K562 (cell line): ENCODE measurements around the gene SLC44A2. TPM values are rescaled to one million over a fixed set of nuclear protein-coding genes. Genes with fewer than 3 reads are reported as not detected.

Experiments
- ASH1L ChIP-seq: fragments of 450-650 bp; IDR thresholded peaks from 2 replicates; pipeline ENCODE4 v1.6.1; 2018; ENCODE audit warnings: borderline replicate concordance, mild to moderate bottlenecking, low read depth; ENCODE audit not compliant: partially characterized antibody
- GABPA ChIP-seq: fragments of 200-800 bp; sonication (Bioruptor generic); conservative IDR thresholded peaks from 2 replicates; pipeline ENCODE4 v1.6.1; 2016; ENCODE audit warnings: low read depth, missing genetic modification characterization, missing compliant biosample characterization
- MGA ChIP-seq: fragments of 450-650 bp; IDR thresholded peaks from 2 replicates; pipeline ENCODE4 v1.6.1; 2016; ENCODE audit warnings: mild to moderate bottlenecking, moderate library complexity
- YY1 ChIP-seq, 3 experiments: IDR thresholded peaks; 2 replicates each; pipeline ENCODE4 v1.6.1; 2011; ENCODE audit warnings: low read length in 2 of 3, mild to moderate bottlenecking in 2 of 3, moderate library complexity in 2 of 3, borderline replicate concordance in 1 of 3, control low read depth in 1 of 3, low read depth in 1 of 3; ENCODE audit not compliant: insufficient read depth in 3 of 3, insufficient replicate concordance in 2 of 3, control insufficient read depth in 1 of 3, insufficient read length in 1 of 3; ENCODE audit errors: extremely low read depth in 1 of 3
- ZBTB12 ChIP-seq: fragments of 250-450 bp; sonication (Bioruptor Pico); IDR thresholded peaks from 2 replicates; pipeline ENCODE4 v1.4.0; 2020
- ZC3H4 ChIP-seq: sonication (generic); formaldehyde crosslinking; IDR thresholded peaks from 2 replicates; pipeline ENCODE4 v1.9.0; 2021; ENCODE audit warnings: missing genetic modification reagents, borderline replicate concordance
- ZNF184 ChIP-seq: sonication (generic); formaldehyde crosslinking; IDR thresholded peaks from 2 replicates; pipeline ENCODE4 v1.5.0; 2020; ENCODE audit warnings: missing genetic modification reagents
- ZNF398 ChIP-seq: fragments of 250-450 bp; sonication (Bioruptor Pico); IDR thresholded peaks from 2 replicates; pipeline ENCODE4 v1.8.0; 2021; ENCODE audit warnings: moderate library complexity, mild to moderate bottlenecking, inconsistent platforms
- polyA plus RNA-seq, 8 experiments: library from polyadenylated mRNA; depleted of rRNA in 4 of 8; stranded (reverse) in 5 of 8; unstranded in 3 of 8; fragments of >200 nt; fragmentation: Nextera tagmentation in 2 of 8; fragmentation: Illumina TruSeq in 1 of 8; extraction: Ambion mirVana in 2 of 8; extraction: Trizol in 1 of 8; gene quantifications; 2 replicates each; pipeline versions ENCODE4 v1.2.1 to v1.2.3, GENCODE V29; 2011 to 2014; ENCODE audit warnings: inconsistent platforms in 1 of 8, missing spikeins in 1 of 8
- total RNA-seq, 7 experiments: library from RNA; depleted of rRNA in 6 of 7; stranded (reverse); fragments of >200 nt in 6 of 7; fragmentation: Illumina TruSeq in 2 of 7; extraction: Trizol in 2 of 7; gene quantifications; 2 replicates each; pipeline versions ENCODE4 v1.2.1 to v1.2.3, GENCODE V29; 2011 to 2021; ENCODE audit warnings: low replicate concordance in 1 of 7

Gene SLC44A2
- total and polyA plus RNA-seq, 9 of the 15 experiments (the other 6 are each of a cell fraction or from before 2014, with no cell fraction given): 1.1 to 34.2 (median 8.1) TPM

GRCh38 chr19:10617409-10618121 lies 7.8 kb upstream of the SLC44A2 start (continued):
- TF ChIP-seq MGA: no peak
- no peak for TF ChIP-seq ZNF398 (CRISPR knock-in tag)
- TF ChIP-seq ASH1L: no peak
- peak in 1 of 3 experiments; percentile 10 for TF ChIP-seq YY1 (IDR thresholded peaks at IDR 0.05; ENCODE audit: borderline replicate concordance in 1 of 3, control insufficient read depth in 1 of 3, extremely low read depth in 1 of 3, insufficient read depth in 3 of 3, insufficient read length in 1 of 3, insufficient replicate concordance in 2 of 3, low read depth in 1 of 3, low read length in 2 of 3)
- TF ChIP-seq GABPA (tag): no peak
- TF ChIP-seq ZBTB12: no peak
- TF ChIP-seq ZC3H4 (CRISPR knock-in tag): no peak
- TF ChIP-seq ZNF184 (CRISPR knock-in tag): no peak
